ENCODE data around the gene IGSF9.

IGSF9 gene

GRCh38 chr1:159940006-159940620 is 5.3 kb downstream of the IGSF9 start:
- Histone ChIP-seq H3K4me1 (ENCODE audit: control insufficient read depth in 2 of 2, insufficient read depth in 2 of 2, low read length in 2 of 2) (peaks cover 49 to 50% of the 10 kb centered on the region in 2 donors), H3K27ac (ENCODE audit: low read depth in 2 of 2, low read length in 2 of 2) (peak overlapping the region; percentile 2 to 78), H3K27me3 (ENCODE audit: control insufficient read depth in 2 of 2, insufficient read depth in 2 of 2, low read length in 2 of 2) (peaks cover 0 to 4% of the 10 kb centered on the region in 2 donors), H3K4me3 (ENCODE audit: low read length in 2 of 2) (no peak overlapping the region), H3K9me3 (ENCODE audit: control insufficient read depth in 2 of 2, low read length in 2 of 2) (no peaks in the 10 kb centered on the region), H3K9ac (ENCODE audit: low read depth in 1 of 2, low read length in 2 of 2) (no peak overlapping the region), H3K36me3 (ENCODE audit: control insufficient read depth in 2 of 2, insufficient read depth in 2 of 2, low read length in 2 of 2) (no peaks in the 10 kb centered on the region)

- Histone ChIP-seq H3K4me3 (ENCODE audit: low read length in 2 of 2) (no peak overlapping the region), H3K36me3 (ENCODE audit: control insufficient read depth in 2 of 2, insufficient read depth in 2 of 2, low read length in 2 of 2) (no peaks in the 10 kb centered on the region), H3K9ac (ENCODE audit: low read depth in 1 of 2, low read length in 2 of 2) (peak overlapping the region in 1 of 2 donors; percentile 17), H3K4me1 (ENCODE audit: control insufficient read depth in 2 of 2, insufficient read depth in 2 of 2, low read length in 2 of 2) (peaks cover 45% of the 10 kb centered on the region in 2 donors), H3K9me3 (ENCODE audit: control insufficient read depth in 2 of 2, low read length in 2 of 2) (no peaks in the 10 kb centered on the region), H3K27ac (ENCODE audit: low read depth in 2 of 2, low read length in 2 of 2) (peak overlapping the region; percentile 69 to 78), H3K27me3 (ENCODE audit: control insufficient read depth in 2 of 2, insufficient read depth in 2 of 2, low read length in 2 of 2) (peaks cover 0 to 4% of the 10 kb centered on the region in 2 donors)
Measured at GRCh38 chr1:159939678-159940002, 5.8 kb downstream of the IGSF9 start.

DNA sequence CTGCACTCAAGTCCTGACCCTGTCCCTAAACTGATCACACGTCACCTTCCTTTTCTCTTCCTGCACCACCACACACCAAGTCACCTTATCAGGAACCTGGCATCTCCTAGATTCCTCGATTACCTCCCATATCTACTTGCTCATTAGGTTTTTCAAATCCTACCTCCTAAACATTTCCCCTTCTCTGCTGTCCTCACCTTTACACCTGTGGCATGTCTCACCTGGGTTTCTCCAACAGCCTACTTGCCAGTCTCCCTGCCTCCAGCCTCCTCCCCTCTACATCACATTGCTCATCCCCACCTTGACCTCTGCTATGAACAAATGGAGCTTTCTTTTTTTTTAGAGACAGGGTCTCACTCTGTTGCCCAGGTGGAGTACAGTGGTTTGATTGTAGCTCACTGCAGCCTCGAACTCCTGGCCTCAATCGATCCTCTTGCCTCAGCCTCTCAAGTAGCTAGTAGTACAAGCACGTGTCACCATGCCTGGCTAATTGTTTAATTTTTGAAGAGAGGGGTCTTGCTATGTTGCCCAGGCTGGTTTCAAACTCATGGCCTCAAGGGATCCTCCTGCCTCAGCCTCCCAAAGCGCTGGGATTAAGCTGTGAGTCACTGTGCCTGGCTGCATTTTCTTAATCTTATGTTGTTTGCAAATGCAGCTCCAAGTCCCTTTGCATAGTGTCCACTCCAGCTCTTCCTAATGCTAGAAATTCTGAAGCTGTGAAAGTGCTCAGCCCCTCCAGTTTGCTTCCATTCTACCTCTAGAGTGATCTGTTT is 6.3 kb downstream of the IGSF9 start:
- Histone ChIP-seq H3K4me3 (ENCODE audit: low read length in 2 of 2) (peak overlapping the region in 1 of 2 donors; percentile 16), H3K9ac (ENCODE audit: low read depth in 1 of 2, low read length in 2 of 2) (peak overlapping the region in 1 of 2 donors; percentile 17), H3K27me3 (ENCODE audit: control insufficient read depth in 2 of 2, insufficient read depth in 2 of 2, low read length in 2 of 2) (peaks cover 0 to 1% of the 10 kb centered on the region in 2 donors), H3K27ac (ENCODE audit: low read depth in 2 of 2, low read length in 2 of 2) (peak overlapping the region; percentile 69 to 78), H3K36me3 (ENCODE audit: control insufficient read depth in 2 of 2, insufficient read depth in 2 of 2, low read length in 2 of 2) (no peaks in the 10 kb centered on the region), H3K4me1 (ENCODE audit: control insufficient read depth in 2 of 2, insufficient read depth in 2 of 2, low read length in 2 of 2) (peaks cover 43 to 44% of the 10 kb centered on the region in 2 donors), H3K9me3 (ENCODE audit: control insufficient read depth in 2 of 2, low read length in 2 of 2) (no peaks in the 10 kb centered on the region)

DNA sequence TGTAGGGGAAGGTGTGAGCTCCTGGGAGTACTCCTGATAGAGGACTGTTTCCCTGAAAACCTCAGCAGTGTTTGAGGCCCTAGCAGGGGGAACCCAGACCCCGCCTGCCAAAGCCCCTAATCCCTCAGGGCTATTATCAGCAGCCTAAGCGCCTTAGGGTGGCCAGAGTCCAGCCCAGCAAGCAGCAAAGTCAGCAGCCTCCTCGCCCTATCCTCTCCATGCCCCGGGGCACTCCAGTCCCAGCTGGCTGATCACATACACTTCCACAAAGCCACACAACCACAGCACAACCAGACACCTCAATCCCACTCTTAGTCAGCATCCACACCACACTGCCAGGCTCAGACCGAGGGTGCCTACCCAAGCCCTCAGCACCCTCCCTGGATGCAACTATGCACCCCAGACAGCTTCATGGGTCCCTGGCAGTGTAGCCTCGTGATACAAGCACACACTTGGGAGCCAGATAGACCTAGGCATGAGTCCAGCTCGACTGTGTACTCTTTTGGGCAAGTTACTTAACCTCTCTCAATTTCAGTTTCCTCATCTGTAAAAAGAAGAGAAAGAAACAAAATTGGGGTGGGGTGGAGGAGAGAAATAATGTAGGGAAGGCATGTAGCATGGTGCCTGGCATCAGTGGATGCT is 7.1 kb downstream of the IGSF9 start:
- Histone ChIP-seq H3K9ac (ENCODE audit: low read depth in 1 of 2, low read length in 2 of 2) (peak overlapping the region; percentile 2 to 17), H3K27me3 (ENCODE audit: control insufficient read depth in 2 of 2, insufficient read depth in 2 of 2, low read length in 2 of 2) (no peaks in the 10 kb centered on the region), H3K4me1 (ENCODE audit: control insufficient read depth in 2 of 2, insufficient read depth in 2 of 2, low read length in 2 of 2) (peaks cover 43 to 44% of the 10 kb centered on the region in 2 donors), H3K9me3 (ENCODE audit: control insufficient read depth in 2 of 2, low read length in 2 of 2) (no peaks in the 10 kb centered on the region), H3K4me3 (ENCODE audit: low read length in 2 of 2) (peak overlapping the region in 1 of 2 donors; percentile 35), H3K27ac (ENCODE audit: low read depth in 2 of 2, low read length in 2 of 2) (peak overlapping the region; percentile 16 to 78), H3K36me3 (ENCODE audit: control insufficient read depth in 2 of 2, insufficient read depth in 2 of 2, low read length in 2 of 2) (no peaks in the 10 kb centered on the region)

GRCh38 chr1:159937054-159937750 is 8.2 kb downstream of the IGSF9 start:
- Histone ChIP-seq H3K4me3 (ENCODE audit: low read length in 2 of 2) (peak overlapping the region in 1 of 2 donors; percentile 6), H3K9ac (ENCODE audit: low read depth in 1 of 2, low read length in 2 of 2) (peak overlapping the region; percentile 4 to 45), H3K27me3 (ENCODE audit: control insufficient read depth in 2 of 2, insufficient read depth in 2 of 2, low read length in 2 of 2) (no peaks in the 10 kb centered on the region), H3K4me1 (ENCODE audit: control insufficient read depth in 2 of 2, insufficient read depth in 2 of 2, low read length in 2 of 2) (peaks cover 41% of the 10 kb centered on the region in 2 donors), H3K36me3 (ENCODE audit: control insufficient read depth in 2 of 2, insufficient read depth in 2 of 2, low read length in 2 of 2) (no peaks in the 10 kb centered on the region), H3K27ac (ENCODE audit: low read depth in 2 of 2, low read length in 2 of 2) (peak overlapping the region; percentile 38 to 47), H3K9me3 (ENCODE audit: control insufficient read depth in 2 of 2, low read length in 2 of 2) (no peaks in the 10 kb centered on the region)

- Histone ChIP-seq H3K4me1 (ENCODE audit: control insufficient read depth in 2 of 2, insufficient read depth in 2 of 2, low read length in 2 of 2) (peaks cover 40 to 41% of the 10 kb centered on the region in 2 donors), H3K36me3 (ENCODE audit: control insufficient read depth in 2 of 2, insufficient read depth in 2 of 2, low read length in 2 of 2) (no peaks in the 10 kb centered on the region), H3K27ac (ENCODE audit: low read depth in 2 of 2, low read length in 2 of 2) (peak overlapping the region; percentile 38 to 47), H3K9ac (ENCODE audit: low read depth in 1 of 2, low read length in 2 of 2) (peak overlapping the region; percentile 4 to 45), H3K4me3 (ENCODE audit: low read length in 2 of 2) (no peak overlapping the region), H3K27me3 (ENCODE audit: control insufficient read depth in 2 of 2, insufficient read depth in 2 of 2, low read length in 2 of 2) (no peaks in the 10 kb centered on the region), H3K9me3 (ENCODE audit: control insufficient read depth in 2 of 2, low read length in 2 of 2) (no peaks in the 10 kb centered on the region)
Measured at GRCh38 chr1:159936273-159936904, 9.0 kb downstream of the IGSF9 start.

GRCh38 chr1:159935719-159936272 is 9.6 kb downstream of the IGSF9 start:
- Histone ChIP-seq H3K27ac (ENCODE audit: low read depth in 2 of 2, low read length in 2 of 2) (no peak overlapping the region), H3K9ac (ENCODE audit: low read depth in 1 of 2, low read length in 2 of 2) (no peak overlapping the region), H3K27me3 (ENCODE audit: control insufficient read depth in 2 of 2, insufficient read depth in 2 of 2, low read length in 2 of 2) (no peaks in the 10 kb centered on the region), H3K36me3 (ENCODE audit: control insufficient read depth in 2 of 2, insufficient read depth in 2 of 2, low read length in 2 of 2) (no peaks in the 10 kb centered on the region), H3K4me1 (ENCODE audit: control insufficient read depth in 2 of 2, insufficient read depth in 2 of 2, low read length in 2 of 2) (peaks cover 40 to 41% of the 10 kb centered on the region in 2 donors), H3K9me3 (ENCODE audit: control insufficient read depth in 2 of 2, low read length in 2 of 2) (no peaks in the 10 kb centered on the region), H3K4me3 (ENCODE audit: low read length in 2 of 2) (no peak overlapping the region)

GRCh38 chr1:159935305-159935704 is 10.1 kb downstream of the IGSF9 start:
- Histone ChIP-seq H3K27ac (ENCODE audit: low read depth in 2 of 2, low read length in 2 of 2) (no peak overlapping the region), H3K4me3 (ENCODE audit: low read length in 2 of 2) (no peak overlapping the region), H3K9ac (ENCODE audit: low read depth in 1 of 2, low read length in 2 of 2) (no peak overlapping the region), H3K27me3 (ENCODE audit: control insufficient read depth in 2 of 2, insufficient read depth in 2 of 2, low read length in 2 of 2) (no peaks in the 10 kb centered on the region), H3K36me3 (ENCODE audit: control insufficient read depth in 2 of 2, insufficient read depth in 2 of 2, low read length in 2 of 2) (no peaks in the 10 kb centered on the region), H3K4me1 (ENCODE audit: control insufficient read depth in 2 of 2, insufficient read depth in 2 of 2, low read length in 2 of 2) (peaks cover 38 to 39% of the 10 kb centered on the region in 2 donors), H3K9me3 (ENCODE audit: control insufficient read depth in 2 of 2, low read length in 2 of 2) (no peaks in the 10 kb centered on the region)

DNA sequence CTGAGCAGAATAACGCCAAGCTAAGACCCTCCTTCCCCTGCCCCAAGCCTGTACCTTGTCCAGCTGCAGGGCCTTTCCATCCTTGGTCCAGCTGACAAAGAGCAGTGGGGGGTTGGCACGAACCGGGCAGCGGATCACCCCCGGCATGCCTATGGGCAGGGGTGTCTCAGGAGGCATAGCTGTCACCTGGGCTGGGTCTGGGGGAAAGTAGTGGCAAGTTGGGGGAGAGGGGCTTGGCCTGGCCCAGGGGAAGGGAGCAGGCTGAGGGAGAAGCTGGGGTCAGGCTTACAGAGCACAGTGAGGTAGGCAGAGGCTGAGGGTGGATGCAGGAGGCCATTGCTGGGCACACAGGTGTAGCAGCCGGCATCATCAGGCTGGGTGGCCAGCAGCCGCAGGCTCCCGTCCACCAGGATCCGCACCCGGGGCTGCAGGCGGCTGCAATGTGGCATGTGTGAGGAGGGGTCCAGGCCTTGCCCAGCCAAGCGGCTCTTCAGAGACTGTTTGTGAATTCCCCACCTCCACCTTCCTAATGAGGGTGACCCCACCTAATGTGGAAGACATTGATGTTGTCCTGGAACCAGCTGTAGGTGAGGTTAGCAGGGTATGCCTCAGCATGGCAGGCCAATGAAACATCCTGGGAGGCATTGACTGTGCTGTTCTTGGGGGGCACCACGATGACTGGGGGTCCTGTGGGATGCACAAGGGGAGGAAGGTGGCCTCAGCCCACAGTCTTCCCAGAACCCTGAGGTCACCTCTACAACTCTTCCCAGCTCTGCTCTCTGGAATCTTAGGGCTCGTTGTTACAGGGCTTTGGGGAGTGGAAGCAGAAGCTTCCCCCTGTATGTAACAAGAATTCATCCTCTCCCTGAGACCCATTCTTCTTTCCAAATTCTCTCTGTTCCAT is 11.0 kb downstream of the IGSF9 start:
- H3K4me3 ChIP-seq (ENCODE audit: low read length in 2 of 2) = no peak overlapping the region
- no peaks in the 10 kb centered on the region for H3K27me3 ChIP-seq (ENCODE audit: control insufficient read depth in 2 of 2, insufficient read depth in 2 of 2, low read length in 2 of 2)
- H3K9me3 ChIP-seq (ENCODE audit: control insufficient read depth in 2 of 2, low read length in 2 of 2) = no peaks in the 10 kb centered on the region
- no peak overlapping the region for H3K27ac ChIP-seq (ENCODE audit: low read depth in 2 of 2, low read length in 2 of 2)
- no peak overlapping the region for H3K9ac ChIP-seq (ENCODE audit: low read depth in 1 of 2, low read length in 2 of 2)
- H3K4me1 ChIP-seq (ENCODE audit: control insufficient read depth in 2 of 2, insufficient read depth in 2 of 2, low read length in 2 of 2) = peaks cover 32 to 33% of the 10 kb centered on the region in 2 donors
- H3K36me3 ChIP-seq (ENCODE audit: control insufficient read depth in 2 of 2, insufficient read depth in 2 of 2, low read length in 2 of 2) = no peaks in the 10 kb centered on the region
